NOMO-1 treated with DMSO at 0.1 percent for 48 hours (cell line): Measurements from ENCODE around the gene SRC.

Experiments
- DNase-seq: peaks from one replicate; lab custom pipeline; 2025; ENCODE audit not compliant: unreplicated experiment; lab: John Stamatoyannopoulos, UW

Gene SRC

DNA sequence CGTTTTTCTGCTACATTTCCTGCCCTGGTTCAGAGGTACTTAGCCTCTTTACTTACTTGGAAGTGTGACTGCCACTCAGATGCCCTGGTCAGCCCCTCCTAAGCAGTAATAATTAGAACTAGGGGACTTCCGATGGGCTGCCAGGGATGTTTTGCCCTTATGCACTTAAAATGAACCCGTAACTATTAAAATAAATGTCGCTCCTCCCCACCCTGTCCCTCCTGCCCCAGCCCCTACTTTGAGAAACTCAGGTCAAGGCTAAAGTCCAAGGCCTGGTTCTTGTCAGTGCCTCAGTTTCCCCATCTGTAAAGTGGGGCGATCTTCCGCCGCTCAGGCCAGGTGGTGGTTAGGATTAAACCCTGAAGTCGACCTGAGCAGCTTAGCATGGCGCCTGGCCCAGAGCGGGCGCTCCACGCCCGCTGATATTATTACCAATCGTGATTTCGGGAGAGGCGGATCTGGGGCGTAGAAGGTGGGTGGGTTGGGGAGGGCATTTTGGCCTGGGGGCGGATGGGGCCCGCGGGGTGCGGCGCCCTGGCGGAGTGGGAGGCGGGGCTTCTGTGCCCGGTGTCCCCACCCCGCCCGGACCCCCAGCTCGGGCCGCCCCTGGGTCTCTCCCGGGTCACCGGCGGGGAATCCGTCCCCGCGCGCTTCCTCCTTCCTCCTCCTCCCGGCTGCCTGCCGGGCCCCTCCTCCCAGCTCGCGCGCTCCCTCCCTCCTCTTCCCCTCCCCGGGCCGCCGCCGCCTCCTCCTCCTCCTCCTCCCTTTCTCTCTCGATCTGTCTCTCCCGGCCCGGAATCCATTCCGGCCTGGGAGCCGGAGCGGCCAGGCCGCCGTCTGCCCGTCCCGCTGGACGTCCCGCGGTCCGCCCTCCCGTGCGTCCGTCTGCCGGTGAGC is at the start of gene SRC:
TSS of gene SRC (plus strand) at position 802 of the 897 bp plus-strand sequence. CDS start 38,014 bp downstream, outside the sequence.
- peak; percentile 26 for DNase-seq

DNA sequence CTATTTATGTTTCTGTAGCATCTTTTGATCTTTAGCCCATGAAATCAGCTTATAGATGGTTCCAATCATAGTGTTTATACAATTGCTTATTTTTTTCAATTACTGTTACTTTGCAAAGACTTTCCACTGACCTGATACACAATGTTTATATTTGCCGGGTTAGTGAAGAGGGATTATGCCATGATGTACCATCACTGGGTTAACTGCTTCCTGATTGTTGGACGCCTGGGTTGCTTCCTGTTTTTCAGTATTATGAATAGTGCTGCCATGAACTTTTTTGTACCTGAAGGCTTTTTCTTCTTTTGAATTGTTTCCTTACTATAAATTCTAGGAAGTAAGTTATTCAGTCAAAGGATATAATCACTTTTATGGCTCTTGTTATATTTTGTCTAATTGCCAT is 49.6 kb upstream of the SRC start:
- peak; percentile 44 for DNase-seq

DNA sequence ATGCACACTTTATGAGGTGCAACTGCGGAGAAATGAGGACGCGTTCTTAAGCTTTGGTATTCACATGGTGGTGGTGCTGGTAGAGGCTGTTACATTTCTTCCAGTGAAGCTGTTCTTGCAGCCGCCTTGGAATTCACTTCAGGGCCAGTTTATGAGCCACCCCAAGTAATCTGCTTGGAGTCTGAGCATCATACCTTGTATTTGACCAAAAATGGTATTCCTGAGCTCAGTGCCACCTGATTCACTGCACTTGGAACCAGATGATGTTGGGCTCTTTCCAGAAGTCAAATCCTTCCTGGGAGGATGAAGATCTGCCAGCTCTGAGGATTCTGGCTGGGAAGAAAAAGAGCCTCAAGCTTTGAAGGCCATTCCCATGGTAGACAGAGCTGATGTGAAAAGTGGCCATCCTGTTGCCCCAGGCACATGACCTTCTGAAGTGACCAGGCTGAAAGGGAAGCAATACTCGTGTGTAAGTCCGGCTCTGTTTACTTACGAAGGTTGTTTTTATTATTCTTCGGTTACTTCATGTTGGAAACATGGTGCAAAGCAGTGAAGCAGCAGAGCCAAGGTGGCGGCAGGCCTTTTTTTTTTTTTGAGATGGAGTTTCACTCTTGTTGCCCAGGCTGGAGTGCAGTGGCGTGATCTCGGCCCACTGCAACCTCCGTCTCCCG is 48.7 kb upstream of the SRC start:
- DNase-seq, result no peak

DNA sequence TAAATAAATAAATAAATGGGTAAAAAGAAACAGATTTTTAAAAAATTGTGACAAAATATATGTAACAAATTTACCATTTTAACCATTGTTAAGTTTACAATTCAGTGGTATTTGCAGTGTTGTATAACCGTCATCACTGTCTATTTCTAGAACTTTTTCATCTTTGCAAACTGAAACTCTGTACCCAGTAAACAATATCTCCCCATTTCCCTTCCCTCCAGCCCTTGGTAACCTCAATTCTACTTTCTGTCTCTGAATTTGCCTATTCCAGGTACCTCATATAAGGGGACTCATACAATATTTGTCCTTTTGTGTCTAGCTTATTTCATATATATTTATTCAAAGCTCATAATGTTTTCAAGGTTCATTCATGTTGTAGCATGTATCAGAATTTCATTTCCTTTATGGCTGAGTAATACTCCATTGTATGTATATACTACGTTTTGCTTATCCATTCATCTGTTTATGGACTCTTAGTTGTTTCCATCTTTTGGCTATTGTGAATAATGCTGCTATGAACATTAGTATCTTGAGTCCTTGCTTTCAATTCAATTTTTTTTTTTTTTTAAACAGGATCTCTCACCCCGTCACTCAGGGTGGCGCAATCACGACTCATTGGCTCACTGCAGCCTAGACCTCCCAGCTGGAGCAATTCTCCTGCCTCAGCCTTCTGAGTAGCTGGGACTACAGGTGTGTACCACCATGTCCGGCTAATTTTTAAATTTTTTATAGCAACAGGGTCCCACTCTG is 47.6 kb upstream of the SRC start:
- DNase-seq, result peak; percentile 48

DNA sequence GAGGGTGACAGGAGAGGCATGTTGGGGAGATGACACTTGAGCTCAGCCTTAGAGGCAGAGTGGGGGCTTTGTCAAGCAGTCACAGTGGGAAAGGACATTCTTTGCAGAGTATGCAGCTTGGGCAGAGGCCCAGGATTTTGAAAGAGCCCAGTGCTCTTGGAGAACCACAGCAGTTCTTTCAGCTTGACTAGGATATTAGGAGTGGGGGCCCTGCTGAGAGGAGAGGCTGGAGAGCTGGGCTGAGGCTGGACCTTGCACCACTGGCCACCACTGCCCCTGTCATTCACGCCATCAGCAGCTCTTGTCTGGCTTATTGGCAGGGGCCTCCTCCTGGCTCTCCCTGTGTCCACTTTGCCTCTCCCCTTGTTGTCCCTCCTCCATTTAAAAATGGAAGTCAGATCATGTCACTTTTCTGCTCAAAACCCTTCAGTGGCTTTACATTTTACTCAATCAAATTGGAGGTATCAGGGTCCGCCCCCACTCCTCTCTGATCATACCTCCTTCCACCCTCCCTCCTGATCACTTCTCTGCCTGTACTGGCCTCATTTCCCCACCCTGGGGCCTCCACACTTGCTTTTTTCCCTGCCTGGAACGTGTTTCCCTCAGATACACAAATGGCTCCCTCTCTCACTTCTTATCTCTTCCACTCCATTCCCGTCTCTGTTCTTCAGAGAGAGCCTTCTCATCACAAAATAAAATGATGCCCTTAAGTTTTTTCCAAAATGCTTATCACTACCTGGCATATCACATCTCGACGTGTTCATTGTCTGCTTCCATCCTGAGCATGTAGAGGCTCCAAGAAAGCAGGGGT is 46.0 kb upstream of the SRC start:
- no peak for DNase-seq

DNA sequence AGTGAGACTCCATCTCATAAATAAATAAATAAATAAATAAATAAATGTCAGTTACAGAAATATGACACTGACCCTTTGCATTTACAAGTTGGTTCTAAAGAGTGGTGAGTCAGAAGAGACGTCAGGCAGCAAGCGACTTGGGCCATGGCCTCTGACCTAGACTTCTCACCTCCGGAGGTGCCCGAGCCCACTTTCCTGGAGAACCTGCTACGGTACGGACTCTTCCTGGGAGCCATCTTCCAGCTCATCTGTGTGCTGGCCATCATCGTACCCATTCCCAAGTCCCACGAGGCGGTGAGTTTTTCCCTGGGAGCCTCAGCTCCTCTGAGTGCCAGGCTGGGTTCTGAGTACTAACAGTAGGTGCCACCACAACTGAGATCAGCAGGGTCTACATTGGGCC is 44.8 kb upstream of the SRC start:
- no peak for DNase-seq

DNA sequence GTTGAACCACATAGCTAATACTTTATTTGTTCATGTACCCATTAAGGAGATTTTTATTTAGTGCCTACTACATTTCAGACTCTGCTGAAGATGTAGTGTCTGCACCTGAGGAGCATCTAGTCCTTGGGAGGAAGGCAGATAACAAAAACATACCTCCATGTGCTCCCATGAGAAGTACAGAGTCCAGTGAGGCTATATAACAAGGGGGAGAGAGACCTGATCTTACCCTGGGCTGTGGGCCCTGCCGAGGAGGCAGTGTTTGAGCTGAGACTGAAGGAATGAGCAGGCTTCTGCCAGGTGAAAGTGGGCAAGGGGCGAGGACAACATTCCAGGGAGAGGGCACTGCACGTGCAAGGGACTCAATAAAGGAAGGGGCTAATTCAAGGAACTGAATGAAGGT is 44.4 kb upstream of the SRC start:
- no peak for DNase-seq

DNA sequence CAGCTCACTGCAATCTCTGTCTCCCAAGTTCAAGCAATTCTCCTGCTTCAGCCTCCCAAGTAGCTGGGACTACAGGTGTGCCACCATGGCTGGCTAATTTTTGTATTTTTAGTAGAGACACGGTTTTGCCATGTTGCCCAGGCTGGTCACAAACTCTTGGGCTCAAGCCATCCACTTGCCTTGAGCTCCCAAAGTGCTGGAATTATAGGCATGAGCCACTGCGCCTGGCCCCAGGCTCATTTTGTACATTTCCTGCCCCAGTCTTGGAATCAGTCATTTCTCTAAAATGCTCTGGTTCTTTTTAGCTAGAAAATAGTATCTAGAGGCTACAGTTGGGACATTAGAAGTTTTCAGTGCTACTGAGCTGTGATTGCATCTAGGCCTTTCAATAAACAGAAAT is 43.0 kb upstream of the SRC start:
- DNase-seq, result no peak

DNA sequence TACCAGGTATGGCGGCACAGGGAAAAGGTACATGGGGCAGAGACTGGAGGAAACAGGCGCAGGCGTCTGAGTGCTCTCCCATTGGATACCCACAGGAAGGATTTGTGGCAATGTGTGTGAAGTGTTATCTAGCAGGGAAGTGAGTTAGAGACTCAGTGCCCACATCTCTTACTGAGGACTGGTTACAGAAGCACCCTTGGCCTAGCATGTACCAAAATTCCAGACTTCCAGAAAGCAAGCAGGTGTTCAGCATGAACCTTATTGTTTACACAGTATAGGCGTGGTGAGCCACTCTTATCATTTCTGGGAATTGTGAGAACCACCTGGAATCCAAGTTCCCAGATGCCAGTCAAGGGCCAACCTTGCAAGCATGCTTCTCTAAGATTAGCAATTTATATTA is 42.3 kb upstream of the SRC start:
- DNase-seq, result no peak

DNA sequence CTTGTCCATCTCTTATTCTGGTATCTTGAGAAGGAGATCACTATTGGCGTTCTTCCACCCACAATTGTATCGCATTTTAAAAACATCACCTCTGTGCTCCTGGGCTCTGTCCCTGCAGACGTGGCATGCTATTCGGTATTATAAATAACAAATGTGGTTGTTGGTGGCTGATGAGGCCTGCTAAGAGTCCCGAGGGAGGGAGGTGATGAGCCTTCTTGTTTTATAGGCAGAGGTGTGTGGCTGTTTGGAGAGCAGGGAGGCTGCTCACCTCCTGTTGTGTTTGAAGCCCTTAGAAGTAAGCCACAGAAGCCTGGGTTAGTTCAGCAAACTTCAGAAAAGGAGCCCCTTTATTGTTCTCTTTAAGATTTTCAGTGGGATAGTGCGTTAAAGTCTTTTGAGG is 40.9 kb upstream of the SRC start:
- DNase-seq, result no peak

DNA sequence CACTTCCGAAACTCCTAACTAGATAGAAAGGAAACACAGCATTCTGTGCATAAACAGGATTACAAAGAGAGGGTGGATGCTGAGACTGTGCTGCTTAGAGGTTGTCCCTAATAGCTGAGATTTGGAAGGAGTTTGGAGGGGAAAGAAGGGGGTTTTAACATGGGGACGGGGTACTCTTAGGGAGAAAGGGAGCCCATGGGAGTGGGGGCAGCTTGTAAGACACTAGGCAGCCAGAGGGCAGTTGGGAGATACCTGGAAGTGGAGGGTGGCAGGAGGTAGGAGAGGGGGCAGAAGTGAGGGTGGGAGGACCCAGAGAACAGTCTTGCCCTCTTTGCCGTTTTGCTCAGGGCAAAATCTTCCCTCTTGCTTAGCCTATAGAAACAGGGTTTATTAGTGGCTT is 40.1 kb upstream of the SRC start:
- DNase-seq, result no peak

DNA sequence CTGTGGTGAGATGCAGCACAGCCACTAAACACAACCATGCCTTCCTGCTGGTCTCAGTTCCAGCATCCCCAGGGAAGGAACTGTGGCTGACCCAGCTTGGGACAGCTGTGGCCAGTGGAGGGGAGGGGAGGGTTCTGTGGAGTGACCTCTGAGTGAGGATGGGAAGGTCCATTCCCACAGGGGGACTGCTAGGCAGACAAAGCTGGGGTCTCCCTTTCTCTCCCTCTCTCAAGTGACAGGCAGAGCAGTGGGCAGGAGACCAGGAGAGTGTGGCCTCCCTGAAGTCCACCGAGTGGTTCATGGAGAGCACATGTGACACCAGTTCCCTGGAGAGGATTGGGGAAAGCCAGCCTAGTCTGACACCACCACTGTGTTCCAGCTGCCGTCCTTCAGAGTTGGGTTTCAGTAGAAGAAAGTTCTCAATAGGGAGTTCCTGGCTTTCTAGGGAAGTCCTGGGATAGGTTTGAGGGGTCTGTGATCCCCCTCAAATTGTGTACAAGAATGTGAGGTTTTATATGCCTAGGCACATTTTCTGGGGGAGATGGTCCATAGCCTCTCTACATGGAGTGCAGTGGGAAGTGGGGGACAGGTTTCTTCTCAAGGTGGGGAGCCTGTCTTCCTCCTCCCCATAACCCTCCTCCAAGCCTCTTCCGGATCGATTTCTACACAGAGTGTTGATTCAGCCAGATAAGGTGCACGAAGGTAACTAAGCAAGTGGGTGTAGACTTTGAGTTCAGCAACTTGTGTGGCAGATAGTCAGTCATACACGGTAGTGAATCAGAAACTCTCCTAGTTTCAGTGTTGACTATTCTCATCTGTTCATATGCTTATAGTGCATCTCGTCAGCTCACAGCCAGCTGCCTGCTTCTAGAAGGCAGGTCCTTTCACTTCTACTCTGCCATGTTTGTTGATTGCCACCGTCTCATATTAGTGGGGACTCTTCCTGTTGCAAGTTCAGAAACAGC is 37.6 kb upstream of the SRC start:
- no peak for DNase-seq

DNA sequence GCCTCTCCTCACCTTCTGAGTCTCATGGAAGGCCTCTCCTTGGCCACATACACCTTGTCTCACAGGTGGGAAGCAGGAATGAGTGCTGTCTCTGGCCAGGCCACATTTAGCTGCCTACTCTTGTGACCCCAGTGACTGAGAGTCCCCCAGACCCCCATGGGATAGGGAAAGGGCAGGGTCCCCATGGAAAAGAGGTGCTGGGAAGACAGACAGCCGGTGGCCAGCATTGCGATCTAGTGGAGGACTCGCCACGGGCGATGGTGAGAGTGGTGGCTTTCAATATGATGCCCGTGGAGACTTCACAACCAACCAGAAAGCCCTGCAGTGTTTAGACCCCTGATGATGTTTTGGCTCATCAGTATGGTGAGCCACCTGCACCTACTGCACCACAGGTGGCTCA is 36.6 kb upstream of the SRC start:
- DNase-seq, result no peak

DNA sequence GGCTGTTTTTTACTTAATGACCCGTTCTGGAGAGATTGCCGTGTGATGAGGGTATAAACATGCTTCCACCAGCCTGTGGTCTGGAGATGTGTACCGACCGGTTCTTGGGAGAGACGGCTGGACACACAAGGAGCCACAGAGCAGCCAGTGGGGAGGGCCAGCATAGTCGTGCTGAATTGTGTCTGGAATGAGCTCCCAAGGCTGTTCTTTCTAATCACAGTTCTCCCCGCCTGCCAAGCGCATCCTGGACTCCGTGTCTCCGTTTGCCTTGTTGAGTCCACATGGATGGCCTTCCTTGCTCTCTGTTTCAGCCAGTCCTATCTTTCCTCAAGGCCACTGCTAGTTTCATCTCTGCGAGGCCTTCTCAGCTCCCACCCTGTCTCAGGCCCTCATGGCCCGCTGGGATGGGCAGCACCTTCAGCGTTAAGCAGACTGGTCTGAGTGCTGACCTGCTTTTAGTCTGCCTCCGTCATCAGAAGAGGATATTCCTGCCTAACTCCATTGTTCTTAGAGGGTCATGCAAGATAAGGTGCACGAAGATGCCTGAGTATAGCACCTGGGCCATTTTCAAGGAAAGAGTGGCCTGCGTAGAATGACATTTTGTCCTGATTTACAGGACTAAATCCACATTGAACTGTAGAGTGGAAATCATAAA is 35.9 kb upstream of the SRC start:
- no peak for DNase-seq

DNA sequence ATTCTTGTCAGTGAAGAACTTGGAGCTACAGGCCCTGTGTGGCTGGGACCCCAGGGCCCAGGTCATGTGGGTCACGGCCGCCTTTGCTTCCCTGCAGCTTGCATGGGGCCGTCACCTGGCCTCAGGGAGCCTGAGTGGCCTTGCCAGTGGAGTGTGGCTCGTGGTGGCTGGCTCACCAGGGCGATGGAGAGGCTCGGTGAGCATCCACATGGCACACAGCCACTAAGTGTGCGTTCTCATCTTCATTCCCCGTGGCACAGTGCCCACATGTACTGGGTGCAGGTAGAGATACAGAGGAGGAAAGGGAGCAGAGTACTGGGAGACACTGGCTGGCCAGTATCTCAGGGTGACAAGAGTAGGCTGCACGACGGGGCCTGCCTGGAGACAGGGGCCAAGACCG is 35.0 kb upstream of the SRC start:
- DNase-seq, result no peak

DNA sequence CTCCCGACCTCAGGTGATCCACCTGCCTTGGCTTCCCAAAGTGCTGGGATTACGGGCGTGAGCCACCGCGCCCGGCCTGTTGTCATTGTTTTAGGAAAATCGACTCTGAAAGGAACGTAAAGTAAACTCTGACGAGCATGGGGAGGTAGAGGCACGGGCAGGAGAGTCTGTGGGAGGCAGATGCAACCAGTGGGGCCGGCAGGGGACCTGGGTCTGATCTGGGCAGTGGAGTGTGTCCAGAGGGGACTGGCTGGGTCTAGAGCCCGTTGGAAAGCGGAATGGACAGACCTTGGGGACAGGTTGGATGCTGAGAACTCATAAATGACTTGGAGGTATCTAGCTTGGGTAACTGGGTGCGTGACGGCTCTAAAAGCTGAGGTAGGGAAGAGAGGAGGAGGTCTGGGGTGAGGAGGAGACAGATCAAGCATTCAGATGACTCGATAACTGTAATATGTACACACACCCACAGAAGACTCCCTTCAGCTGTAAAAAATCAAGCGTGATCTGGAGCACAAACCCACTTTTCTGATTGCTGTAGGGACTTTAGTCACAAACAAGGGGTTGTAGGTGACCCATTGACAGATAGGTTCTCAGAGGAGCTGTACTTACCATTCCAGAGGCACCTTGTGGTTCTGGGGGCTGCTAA is 34.1 kb upstream of the SRC start:
- DNase-seq, result no peak

DNA sequence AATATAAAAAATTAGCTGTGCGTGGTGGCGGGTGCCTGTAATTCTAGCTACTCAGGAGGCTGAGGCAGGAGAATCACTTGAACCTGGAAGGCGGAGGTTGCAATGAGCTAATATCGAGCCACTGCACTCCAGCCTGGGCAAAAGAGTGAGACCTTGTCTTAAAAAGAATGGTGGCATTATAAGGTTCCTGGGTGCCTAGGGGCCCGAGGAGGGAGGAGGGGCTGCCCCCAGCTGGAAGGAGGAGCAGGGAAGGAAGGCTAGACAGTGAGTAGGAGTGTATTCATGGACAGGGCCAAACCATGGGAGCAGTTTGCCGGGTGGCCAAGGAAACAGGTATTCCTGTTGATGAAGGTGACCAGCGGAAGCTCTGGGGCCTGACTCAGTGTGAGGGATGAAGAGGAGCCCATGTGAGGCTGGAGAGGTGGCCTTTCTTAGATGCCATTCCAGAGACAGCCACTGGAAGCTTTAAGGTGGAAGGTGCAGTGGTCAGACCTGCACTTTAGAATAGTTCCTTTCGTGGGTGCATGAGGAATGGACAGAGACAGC is 32.3 kb upstream of the SRC start:
- DNase-seq, result no peak

DNA sequence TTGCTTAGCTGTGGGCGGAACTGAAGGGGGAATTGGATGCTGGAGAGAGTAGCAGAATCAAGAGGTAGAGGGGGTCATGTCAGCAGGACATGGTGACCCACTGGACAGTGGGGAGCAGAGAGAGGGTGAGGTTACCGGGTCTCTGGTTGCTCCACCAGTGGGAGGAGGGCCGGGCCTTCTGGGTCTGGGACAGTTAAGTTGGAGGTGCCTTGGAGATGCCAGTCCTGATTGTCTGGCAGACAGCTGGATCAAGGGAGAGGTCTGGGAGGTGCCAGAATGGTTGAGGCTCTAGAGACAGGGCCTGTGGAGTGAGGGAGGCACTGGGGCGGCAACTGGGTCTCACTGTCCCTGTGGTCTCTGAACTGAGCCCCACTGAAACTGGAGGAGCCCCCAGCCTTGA is 31.8 kb upstream of the SRC start:
- no peak for DNase-seq

DNA sequence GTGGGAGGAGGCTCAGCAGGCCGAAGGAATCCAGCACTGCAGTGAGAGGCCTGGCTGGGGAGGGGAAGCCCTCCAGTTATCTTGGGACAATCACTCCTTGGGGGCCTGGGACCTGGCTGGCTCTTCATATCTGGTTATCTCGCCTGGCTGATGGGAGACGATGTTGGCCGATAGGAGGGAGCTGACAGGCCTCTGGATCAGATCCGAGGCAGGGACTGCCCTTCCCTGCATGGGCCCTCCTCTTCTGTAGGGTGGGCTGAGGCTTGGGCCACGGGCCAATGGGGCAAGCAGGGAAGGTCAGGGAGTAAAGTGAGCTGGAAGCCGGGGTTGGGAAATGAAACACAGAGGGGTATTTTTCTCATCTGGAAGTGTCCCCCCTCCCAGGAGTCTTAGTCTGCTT is 31.3 kb upstream of the SRC start:
- DNase-seq, result no peak
